Panc1 (cell line): ENCODE results near the gene ORM2. TPM values are rescaled to one million over a fixed set of nuclear protein-coding genes. Genes with fewer than 3 reads are reported as not detected.

Experiments
- ATAC-seq: fragments of 200-7000 bp; cut with Tn5 transposase; 2 replicates; pipeline ENCODE4 v1.9.1; 2020; ENCODE audit warnings: mild to moderate bottlenecking, moderate library complexity
- BruUV-seq: library from RNA; stranded (reverse); fragments of 400-500 nt; replicated peaks from 2 replicates; lab custom pipeline; 2021; lab: Mats Ljungman, UMichigan
- CTCF ChIA-PET: fragments of 300-600 bp; sonication (Branson Sonifier 250); formaldehyde crosslinking; loops from one replicate; lab custom pipeline; 2022; ENCODE audit warnings: antibody characterized with exemption; lab: Charles Lee
- POLR2A ChIA-PET: fragments of 300-600 bp; sonication (Branson Sonifier 250); formaldehyde crosslinking; loops from one replicate; lab custom pipeline; 2022; ENCODE audit warnings: antibody characterized with exemption; lab: Charles Lee
- DNase-seq: peaks from one replicate; pipeline ENCODE4 v3.0.0-alpha.2; 2010; ENCODE audit warnings: low read depth, low spot score
- H3K27ac ChIP-seq: 2 replicates; pipeline ENCODE4 v1.5.1; 2011; ENCODE audit warnings: mild to moderate bottlenecking, low read length, inconsistent platforms
- H3K27me3 ChIP-seq: fragments of 200-500 bp; sonication (Bioruptor generic); 2 replicates; pipeline ENCODE4 v1.6.0; 2014; ENCODE audit warnings: low read length, inconsistent platforms; ENCODE audit not compliant: control insufficient read depth, insufficient read depth
- H3K36me3 ChIP-seq: fragments of 200-500 bp; sonication (Bioruptor generic); 2 replicates; pipeline ENCODE4 v1.5.1; 2014; ENCODE audit warnings: inconsistent platforms, mild to moderate bottlenecking, low read length, moderate library complexity; ENCODE audit not compliant: control insufficient read depth, insufficient read depth
- H3K4me1 ChIP-seq: 2 replicates; pipeline ENCODE4 v1.5.1; 2011; ENCODE audit warnings: inconsistent platforms, mild to moderate bottlenecking, low read length, moderate library complexity; ENCODE audit not compliant: control insufficient read depth, insufficient read depth
- H3K4me3 ChIP-seq, 2 experiments: 2 replicates each; pipeline ENCODE4 v1.5.1; 2011 to 2012; ENCODE audit warnings: low read depth in 2 of 2, low read length in 2 of 2, mild to moderate bottlenecking in 2 of 2, inconsistent platforms in 1 of 2, moderate library complexity in 1 of 2
- H3K9me3 ChIP-seq: fragments of 200-500 bp; sonication (Bioruptor generic); 2 replicates; pipeline ENCODE4 v1.5.1; 2014; ENCODE audit warnings: low read depth, mild to moderate bottlenecking, inconsistent platforms, low read length, moderate library complexity; ENCODE audit not compliant: control insufficient read depth, insufficient read depth
- POLR2AphosphoS5 ChIP-seq: IDR thresholded peaks from 2 replicates; pipeline ENCODE4 v1.6.1; 2012; ENCODE audit warnings: mild to moderate bottlenecking, low read depth, low read length, moderate library complexity
- SIN3A ChIP-seq: IDR thresholded peaks from 2 replicates; pipeline ENCODE4 v1.6.1; 2012; ENCODE audit warnings: low read depth, mild to moderate bottlenecking, low read length, moderate library complexity, borderline replicate concordance; ENCODE audit not compliant: insufficient read depth
- TCF7L2 ChIP-seq: IDR thresholded peaks from 2 replicates; pipeline ENCODE4 v1.6.1; 2011; ENCODE audit warnings: mild to moderate bottlenecking, low read depth, low read length, inconsistent platforms
- in situ Hi-C: cut with HindIII; loops from 2 replicates; pipeline ENCODE4 v1.10.0; 2016; ENCODE audit warnings: low sequenced_read_pairs, low pct_unique_long_range_greater_than_20kb
- intact Hi-C: fragments of 100-400 bp; cut with micrococcal nuclease; formaldehyde crosslinking; loops from one replicate; pipeline ENCODE4 v1.10.0; 2022; ENCODE audit not compliant: unreplicated experiment
- total RNA-seq: library from RNA; stranded (reverse); gene quantifications from one replicate; pipeline ENCODE4 v1.2.1, GENCODE V29; 2021; ENCODE audit not compliant: unreplicated experiment
- TF ChIP-seq, protein P1 (sequence below): fragments of 450-650 bp; IDR thresholded peaks from 2 replicates; pipeline ENCODE4 v1.5.1; 2017; ENCODE audit warnings: mild to moderate bottlenecking
- TF ChIP-seq, protein P2 (sequence below), 2 experiments: IDR thresholded peaks; 2 replicates each; pipeline ENCODE4 v1.6.1; 2011 to 2012; ENCODE audit warnings: low read depth in 2 of 2, control low read depth in 1 of 2, low read length in 1 of 2, mild to moderate bottlenecking in 1 of 2, moderate library complexity in 1 of 2; ENCODE audit not compliant: insufficient read depth in 1 of 2

The ORM2 gene
- total RNA-seq, 1 experiment from 2014 or later: 0.77 TPM

DNA sequence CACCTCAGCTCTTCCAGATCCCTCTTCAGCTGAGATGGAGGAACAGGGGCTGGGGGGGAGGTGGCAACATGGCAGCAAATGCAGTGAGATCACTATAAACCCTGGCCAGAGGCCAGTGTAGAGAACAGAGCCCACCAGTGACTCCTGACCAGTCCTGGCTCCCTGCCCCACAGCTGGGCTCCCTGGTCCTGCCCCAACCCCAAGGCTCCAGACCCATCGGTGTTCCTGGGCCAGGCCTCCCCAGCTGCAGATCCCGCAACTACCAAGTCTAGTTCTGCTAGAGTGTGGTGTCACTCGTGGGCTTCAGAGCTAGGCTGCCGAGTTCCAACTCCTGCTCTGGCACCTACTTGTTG lies 41.3 kb downstream of the ORM2 start:
- ChIA-PET CTCF (no interaction called here), POLR2A (no interaction called here)
- intact Hi-C loops: no loop called here
- TF ChIP-seq, protein P1, sequence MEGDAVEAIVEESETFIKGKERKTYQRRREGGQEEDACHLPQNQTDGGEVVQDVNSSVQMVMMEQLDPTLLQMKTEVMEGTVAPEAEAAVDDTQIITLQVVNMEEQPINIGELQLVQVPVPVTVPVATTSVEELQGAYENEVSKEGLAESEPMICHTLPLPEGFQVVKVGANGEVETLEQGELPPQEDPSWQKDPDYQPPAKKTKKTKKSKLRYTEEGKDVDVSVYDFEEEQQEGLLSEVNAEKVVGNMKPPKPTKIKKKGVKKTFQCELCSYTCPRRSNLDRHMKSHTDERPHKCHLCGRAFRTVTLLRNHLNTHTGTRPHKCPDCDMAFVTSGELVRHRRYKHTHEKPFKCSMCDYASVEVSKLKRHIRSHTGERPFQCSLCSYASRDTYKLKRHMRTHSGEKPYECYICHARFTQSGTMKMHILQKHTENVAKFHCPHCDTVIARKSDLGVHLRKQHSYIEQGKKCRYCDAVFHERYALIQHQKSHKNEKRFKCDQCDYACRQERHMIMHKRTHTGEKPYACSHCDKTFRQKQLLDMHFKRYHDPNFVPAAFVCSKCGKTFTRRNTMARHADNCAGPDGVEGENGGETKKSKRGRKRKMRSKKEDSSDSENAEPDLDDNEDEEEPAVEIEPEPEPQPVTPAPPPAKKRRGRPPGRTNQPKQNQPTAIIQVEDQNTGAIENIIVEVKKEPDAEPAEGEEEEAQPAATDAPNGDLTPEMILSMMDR: no peak
- no peak for TF ChIP-seq SIN3A
- no peak for TF ChIP-seq POLR2AphosphoS5
- no peak for TF ChIP-seq TCF7L2
- TF ChIP-seq, protein P2, sequence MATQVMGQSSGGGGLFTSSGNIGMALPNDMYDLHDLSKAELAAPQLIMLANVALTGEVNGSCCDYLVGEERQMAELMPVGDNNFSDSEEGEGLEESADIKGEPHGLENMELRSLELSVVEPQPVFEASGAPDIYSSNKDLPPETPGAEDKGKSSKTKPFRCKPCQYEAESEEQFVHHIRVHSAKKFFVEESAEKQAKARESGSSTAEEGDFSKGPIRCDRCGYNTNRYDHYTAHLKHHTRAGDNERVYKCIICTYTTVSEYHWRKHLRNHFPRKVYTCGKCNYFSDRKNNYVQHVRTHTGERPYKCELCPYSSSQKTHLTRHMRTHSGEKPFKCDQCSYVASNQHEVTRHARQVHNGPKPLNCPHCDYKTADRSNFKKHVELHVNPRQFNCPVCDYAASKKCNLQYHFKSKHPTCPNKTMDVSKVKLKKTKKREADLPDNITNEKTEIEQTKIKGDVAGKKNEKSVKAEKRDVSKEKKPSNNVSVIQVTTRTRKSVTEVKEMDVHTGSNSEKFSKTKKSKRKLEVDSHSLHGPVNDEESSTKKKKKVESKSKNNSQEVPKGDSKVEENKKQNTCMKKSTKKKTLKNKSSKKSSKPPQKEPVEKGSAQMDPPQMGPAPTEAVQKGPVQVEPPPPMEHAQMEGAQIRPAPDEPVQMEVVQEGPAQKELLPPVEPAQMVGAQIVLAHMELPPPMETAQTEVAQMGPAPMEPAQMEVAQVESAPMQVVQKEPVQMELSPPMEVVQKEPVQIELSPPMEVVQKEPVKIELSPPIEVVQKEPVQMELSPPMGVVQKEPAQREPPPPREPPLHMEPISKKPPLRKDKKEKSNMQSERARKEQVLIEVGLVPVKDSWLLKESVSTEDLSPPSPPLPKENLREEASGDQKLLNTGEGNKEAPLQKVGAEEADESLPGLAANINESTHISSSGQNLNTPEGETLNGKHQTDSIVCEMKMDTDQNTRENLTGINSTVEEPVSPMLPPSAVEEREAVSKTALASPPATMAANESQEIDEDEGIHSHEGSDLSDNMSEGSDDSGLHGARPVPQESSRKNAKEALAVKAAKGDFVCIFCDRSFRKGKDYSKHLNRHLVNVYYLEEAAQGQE (IDR thresholded peaks at IDR 0.05; ENCODE audit: insufficient read depth in 1 of 2, low read depth in 2 of 2, low read length in 1 of 2): no peak
- H3K27me3 ChIP-seq: no peaks in the 10 kb centered on the region
- H3K4me1 ChIP-seq: peaks cover 3% of the 10 kb centered on the region
- H3K36me3 ChIP-seq: no peaks in the 10 kb centered on the region
- no peak overlapping the region for H3K27ac ChIP-seq
- no TSS peak for BruUV-seq
- no peak for DNase-seq
- in situ Hi-C loops: no loop called here
- ATAC-seq: no peak
- H3K9me3 ChIP-seq: no peaks in the 10 kb centered on the region
- H3K4me3 ChIP-seq: no peak overlapping the region

DNA sequence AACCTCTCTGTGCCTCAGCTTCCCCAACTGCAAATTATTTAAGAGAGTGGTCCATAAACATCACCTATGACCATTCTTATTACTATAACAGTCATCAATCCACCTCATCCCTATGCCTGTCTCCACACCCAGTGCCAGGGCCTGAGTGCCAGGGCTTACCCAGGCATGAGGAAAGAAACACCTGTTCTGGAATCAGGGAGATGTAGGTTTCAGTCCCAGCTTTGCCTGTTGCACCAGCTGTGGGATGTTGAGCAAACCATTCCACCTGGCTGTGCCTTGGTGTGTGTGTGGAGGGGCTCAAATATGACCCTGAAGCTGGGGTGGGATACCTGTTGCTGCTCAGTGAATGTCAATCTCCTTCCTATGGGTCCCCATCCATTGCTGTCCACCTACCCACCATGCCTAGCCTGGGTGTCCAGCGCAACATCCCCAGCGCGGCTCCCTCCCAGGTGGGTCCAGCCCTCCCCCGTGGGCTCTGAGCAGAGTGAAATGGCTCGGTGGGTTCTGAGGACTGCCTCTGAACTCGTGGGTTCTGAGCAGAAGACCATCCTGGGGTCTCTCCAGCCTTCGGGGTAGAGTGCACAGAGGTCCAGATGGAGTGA lies 41.8 kb downstream of the ORM2 start:
- Histone ChIP-seq H3K9me3 (no peaks in the 10 kb centered on the region), H3K27ac (no peak overlapping the region), H3K36me3 (no peaks in the 10 kb centered on the region), H3K4me1 (no peaks in the 10 kb centered on the region; the same call in none of the 2 replicates), H3K27me3 (no peaks in the 10 kb centered on the region), H3K4me3 (no peak overlapping the region)
- ChIA-PET CTCF (no interaction called here), POLR2A (no interaction called here)
- DNase-seq (no peak), ATAC-seq (no peak)
- BruUV-seq: no TSS peak
- intact Hi-C loops: no loop called here
- in situ Hi-C loops: no loop called here
- TF ChIP-seq POLR2AphosphoS5 (no peak), TCF7L2 (no peak), SIN3A (no peak)
- TF ChIP-seq, protein P2 (IDR thresholded peaks at IDR 0.05; ENCODE audit: insufficient read depth in 1 of 2, low read depth in 2 of 2, low read length in 1 of 2): no peak
- TF ChIP-seq, protein P1: no peak
